GM23248 (cell line): ENCODE measurements around the gene PPP2R5D.

Experiments used
- EZH2 ChIP-seq: fragments of 200-600 bp; sonication (generic); IDR thresholded peaks from 2 replicates; pipeline ENCODE4 v1.6.1; 2018; ENCODE audit warnings: antibody characterized with exemption, mild to moderate bottlenecking; ENCODE audit not compliant: insufficient read depth, poor library complexity, severe bottlenecking
- EZH2phosphoT487 ChIP-seq: fragments of 200-600 bp; sonication (generic); IDR thresholded peaks from 2 replicates; pipeline ENCODE4 v1.6.1; 2018; ENCODE audit warnings: antibody characterized with exemption, moderate library complexity, mild to moderate bottlenecking, low read depth; ENCODE audit not compliant: insufficient read depth

- TF ChIP-seq EZH2phosphoT487 (no peak), EZH2 (no peak)
Measured at GRCh38 chr6:42963855-42964605, 20.3 kb upstream of the PPP2R5D start.
